Measurements from ENCODE around the gene TRIM45.
"Not testable (repeated sequence)": the region's sequence is repeated elsewhere in the genome, so short reads cannot be mapped to it uniquely, and the experiment has no call there.

Gene TRIM45

DNA sequence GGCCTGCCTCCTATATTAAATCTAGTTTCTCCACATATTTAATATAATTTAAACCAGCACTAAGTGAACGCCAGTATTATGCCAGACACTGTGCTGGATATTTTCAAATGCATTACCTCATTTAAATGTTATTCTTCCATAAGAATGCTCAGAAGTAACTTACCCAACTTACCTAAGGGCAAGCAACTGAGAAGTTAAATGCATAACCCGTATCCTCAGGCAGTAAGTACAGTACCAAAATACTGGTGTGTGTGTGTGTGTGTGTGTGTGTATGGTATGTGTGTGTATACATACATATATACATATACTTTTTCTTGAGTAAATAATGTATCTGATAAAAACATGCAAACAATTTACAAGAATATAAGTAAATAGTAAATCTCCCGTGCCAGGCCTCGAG, 9.0 kb upstream of the TRIM45 start:
- DNase-seq (ENCODE audit: low spot score), result no peak

GRCh38 chr1:117128323-117129079, 7.0 kb upstream of the TRIM45 start:
- peak; percentile 76 for DNase-seq (ENCODE audit: low spot score)

DNA sequence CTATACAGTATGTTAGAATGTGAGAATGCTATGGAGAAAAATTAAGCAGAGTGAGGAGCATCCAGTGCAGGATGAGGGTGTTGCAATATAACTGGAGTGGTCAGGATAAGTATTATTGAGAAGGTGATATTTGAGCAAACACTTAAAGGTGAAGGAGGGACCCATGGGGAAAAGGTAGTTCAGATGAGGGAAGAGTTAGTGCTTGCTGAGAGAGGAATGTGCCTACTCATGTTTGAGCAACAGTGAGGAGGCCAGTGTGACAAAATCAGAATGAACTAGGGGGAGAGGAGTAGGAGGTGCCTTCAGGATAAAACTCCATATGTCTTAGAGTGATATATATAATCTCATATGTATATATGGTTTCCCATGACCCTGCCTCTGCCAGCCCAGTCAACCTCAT, 6.2 kb upstream of the TRIM45 start:
- no peak for DNase-seq (ENCODE audit: low spot score)

DNA sequence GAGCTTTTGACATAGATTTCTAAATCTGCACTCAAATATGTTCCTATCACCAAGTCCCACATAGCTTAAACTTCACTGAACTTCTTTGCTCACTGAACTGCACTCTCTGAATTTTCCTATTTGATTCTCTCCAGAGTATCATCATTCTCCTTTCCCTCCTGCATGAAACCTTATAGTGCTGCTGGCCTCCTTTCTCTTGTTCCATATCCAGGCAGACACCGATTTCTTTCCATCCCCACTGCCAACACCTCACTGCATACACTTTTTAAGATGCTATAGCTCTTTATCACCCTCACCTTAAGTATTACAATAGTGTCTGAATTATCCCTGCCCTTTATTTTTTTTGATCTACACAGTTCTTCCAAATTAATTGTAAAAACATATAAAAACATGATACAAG, 3.1 kb upstream of the TRIM45 start:
- no peak for DNase-seq (ENCODE audit: low spot score)

DNA sequence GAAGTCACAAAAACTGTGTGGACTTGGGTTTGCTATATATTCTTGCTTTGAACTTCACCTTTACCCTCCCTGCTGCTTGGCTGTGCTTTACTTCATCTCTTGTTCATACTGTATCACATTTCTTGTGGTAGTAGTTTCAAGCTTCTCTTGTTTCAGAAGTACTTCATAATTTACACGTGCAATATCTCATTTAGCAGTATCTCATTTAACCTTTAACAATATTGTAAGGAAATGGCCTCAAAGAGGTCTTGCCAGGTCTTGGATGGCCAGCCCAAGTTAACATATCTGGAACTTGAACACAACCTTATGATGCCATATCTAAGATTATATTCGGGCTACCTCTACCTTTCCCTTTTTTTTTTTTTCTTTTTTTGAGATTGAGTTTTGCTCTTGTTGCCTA, 1.7 kb upstream of the TRIM45 start:
- no peak for DNase-seq (ENCODE audit: low spot score)

DNA sequence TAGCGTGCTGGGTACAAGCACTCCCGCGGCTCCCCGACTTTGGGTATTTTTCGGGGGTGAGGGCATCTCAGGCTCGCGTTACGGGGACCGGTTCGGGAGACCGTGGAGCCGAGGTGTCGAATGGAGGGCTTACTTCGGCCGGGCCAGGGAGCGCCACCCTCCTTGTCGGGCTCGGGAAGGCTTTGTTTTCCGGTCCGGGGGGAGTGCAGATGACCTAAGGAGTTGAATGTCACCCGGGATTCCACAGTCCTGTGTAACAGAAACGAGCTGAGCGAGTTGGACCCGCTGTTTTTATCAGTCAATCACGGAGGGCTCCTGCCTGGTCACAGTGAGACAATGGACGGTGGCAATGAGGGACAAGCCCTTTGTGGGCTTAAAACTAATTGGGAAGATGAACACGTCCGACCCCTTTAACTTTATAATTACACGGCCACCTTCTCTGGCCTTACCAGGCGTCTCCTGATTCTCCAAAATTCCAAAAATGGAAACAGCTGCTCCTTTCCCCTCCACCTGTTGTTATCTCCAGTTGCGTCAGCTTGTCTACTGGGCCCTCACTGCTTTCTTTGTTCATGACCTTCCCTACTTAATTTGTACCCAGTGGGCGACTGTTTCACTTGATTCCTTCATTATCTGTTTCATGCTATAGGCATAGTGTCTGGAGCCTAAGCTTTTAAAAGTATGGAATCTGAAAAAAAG, 929 bp upstream of the TRIM45 start:
- DNase-seq (ENCODE audit: low spot score), result no peak

- no peak for DNase-seq (ENCODE audit: low spot score)
Measured at GRCh38 chr1:117120774-117121588, 568 bp downstream of the TRIM45 start.

DNA sequence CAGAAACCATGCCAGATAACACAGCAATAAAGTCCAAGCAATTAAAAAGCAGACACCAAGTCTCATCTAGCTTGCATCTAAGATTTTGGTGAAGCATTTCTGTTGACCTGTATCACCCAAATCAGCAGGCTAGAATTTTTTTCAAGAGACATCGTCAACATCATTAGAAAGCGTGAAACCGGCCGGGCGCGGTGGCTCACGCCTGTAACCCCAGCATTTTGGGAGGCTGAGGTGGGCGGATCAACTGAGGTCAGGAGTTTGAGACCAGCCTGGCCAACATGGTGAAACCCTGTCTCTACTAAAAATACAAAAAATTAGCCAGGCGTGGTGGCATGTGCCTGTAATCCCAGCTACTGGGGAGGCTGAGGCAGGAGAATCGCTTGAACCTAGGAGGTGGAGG, 2.4 kb downstream of the TRIM45 start:
- not testable (repeated sequence) for DNase-seq (ENCODE audit: low spot score)

DNA sequence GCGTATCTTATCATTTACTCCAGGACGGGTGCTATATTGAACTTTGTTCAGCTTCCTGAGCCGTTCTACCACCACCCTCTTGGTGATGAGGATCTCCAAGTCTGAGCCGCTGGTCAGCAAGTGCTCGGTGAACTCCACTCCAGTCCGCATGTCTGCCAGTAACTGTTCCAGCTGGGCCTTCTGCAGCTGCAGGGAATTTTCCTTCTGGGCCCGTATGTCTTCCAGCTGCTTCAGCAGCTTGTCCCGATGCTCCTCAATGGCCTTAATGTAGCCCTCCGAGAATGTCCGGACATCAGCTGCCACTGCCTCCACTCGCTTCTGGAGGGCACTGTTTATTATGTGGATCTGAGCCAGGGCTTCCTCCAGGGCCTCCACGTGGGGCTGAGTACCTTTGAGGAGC, 3.4 kb downstream of the TRIM45 start:
- no peak for DNase-seq (ENCODE audit: low spot score)

DNA sequence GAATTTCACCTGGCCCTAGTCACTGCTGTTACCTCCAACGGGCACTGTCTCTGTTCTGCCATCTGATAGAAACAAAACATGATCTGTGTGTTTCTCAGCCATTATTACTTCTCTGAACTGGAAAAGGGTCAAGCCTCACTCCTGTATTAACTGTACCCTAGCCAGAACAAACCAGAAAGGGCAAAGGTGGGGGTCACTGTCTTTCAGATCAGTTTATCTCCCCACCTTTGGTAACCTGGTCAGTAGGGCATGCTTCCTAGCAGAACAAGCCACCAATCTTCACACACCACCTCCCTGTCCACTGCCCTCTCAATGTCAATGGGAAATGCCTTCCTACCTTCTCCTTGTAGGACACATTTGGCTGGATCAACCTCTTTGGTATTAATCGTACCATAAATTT, 3.9 kb downstream of the TRIM45 start:
- no peak for DNase-seq (ENCODE audit: low spot score)

- DNase-seq (ENCODE audit: low spot score), result no peak
Measured at GRCh38 chr1:117116784-117117130, 4.8 kb downstream of the TRIM45 start.

- DNase-seq (ENCODE audit: low spot score), result no peak
Measured at GRCh38 chr1:117116090-117116783, 5.3 kb downstream of the TRIM45 start.

GRCh38 chr1:117114877-117115276, 6.7 kb downstream of the TRIM45 start:
- DNase-seq (ENCODE audit: low spot score), result no peak

- DNase-seq (ENCODE audit: low spot score), result no peak
Measured at GRCh38 chr1:117113199-117113598, 8.3 kb downstream of the TRIM45 start.

- no peak for DNase-seq (ENCODE audit: low spot score)
Measured at GRCh38 chr1:117112047-117112717, 9.4 kb downstream of the TRIM45 start.

GRCh38 chr1:117110774-117111173, 10.8 kb downstream of the TRIM45 start:
- DNase-seq (ENCODE audit: low spot score), result no peak

GRCh38 chr1:117107364-117107763, 14.2 kb downstream of the TRIM45 start:
- DNase-seq (ENCODE audit: low spot score), result no peak

GRCh38 chr1:117106478-117106877, 15.1 kb downstream of the TRIM45 start:
- DNase-seq (ENCODE audit: low spot score), result no peak

GRCh38 chr1:117105722-117106121, 15.8 kb downstream of the TRIM45 start:
- DNase-seq (ENCODE audit: low spot score), result no peak

DNA sequence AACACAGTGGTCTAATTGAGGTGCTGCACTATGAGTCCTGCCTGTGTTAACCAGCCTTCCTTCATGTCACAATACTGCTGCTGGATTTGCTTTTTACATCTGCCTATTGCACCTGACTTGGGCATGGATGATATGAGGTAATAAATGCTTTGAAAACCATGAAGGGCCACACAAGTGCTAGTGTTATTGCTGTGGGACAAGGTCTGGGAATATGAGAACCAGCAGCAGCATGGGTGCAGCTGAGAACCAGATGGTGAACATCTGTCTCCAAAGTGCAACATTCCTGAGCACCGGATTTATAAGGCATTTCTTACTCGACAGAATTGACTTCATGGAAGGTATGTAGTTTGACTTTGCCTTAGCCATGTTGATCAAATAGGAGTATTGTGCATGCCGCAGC, 16.6 kb downstream of the TRIM45 start:
- DNase-seq (ENCODE audit: low spot score), result no peak

- DNase-seq (ENCODE audit: low spot score), result not testable (repeated sequence)
Measured at GRCh38 chr1:117101858-117102257, 19.7 kb downstream of the TRIM45 start.

DNA sequence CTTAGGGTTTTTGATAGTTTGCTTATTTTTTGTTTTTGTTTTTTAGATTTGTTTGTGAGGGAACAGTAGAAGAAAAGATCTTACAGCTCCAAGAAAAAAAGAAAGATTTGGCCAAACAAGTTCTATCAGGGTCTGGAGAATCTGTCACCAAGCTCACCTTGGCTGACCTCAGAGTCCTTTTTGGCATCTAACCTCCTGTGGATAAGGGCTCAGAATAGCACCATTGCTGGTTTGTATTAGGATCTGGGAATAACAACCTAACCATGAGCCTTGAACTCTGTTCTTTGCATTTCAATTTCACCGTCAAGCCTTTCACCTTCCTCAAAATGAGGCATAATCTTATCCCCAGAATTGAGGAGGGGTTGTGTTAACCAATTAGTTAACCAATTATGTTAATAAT, 20.2 kb downstream of the TRIM45 start:
- no peak for DNase-seq (ENCODE audit: low spot score)
